Body of pancreas (tissue), 4 donors: Measurements from ENCODE around the gene R3HDM2. TPM values are rescaled to one million over a fixed set of nuclear protein-coding genes. Genes with fewer than 3 reads are reported as not detected.

Experiments
- ATAC-seq: fragments of 150-250 bp; one replicate; pipeline ENCODE4 v1.9.1; 2016
- DNase-seq, 4 donors: peaks; one replicate each; pipeline ENCODE4 v3.0.0-alpha.2; 2019
- H3K27ac ChIP-seq, 4 donors: fragments of 200-600 bp; sonication (generic); 1 replicate in 3 of 4; 2 replicates in 1 of 4; pipeline versions ENCODE4 v1.5.1 to v1.6.1; 2016 to 2019; ENCODE audit warnings: mild to moderate bottlenecking in 1 of 4, mixed read lengths in 1 of 4, moderate library complexity in 1 of 4
- H3K27me3 ChIP-seq, 2 donors: fragments of 200-600 bp; sonication (generic); one replicate each; pipeline ENCODE4 v1.6.0; 2016; ENCODE audit warnings: mild to moderate bottlenecking in 1 of 2
- H3K36me3 ChIP-seq, 2 donors: fragments of 200-600 bp; sonication (generic); replicated peaks in 1 of 2; 2 replicates each; pipeline ENCODE4 v1.5.1; 2016; ENCODE audit warnings: low read depth in 2 of 2; ENCODE audit not compliant: insufficient read depth in 1 of 2
- H3K4me1 ChIP-seq: fragments of 200-600 bp; sonication (generic); one replicate; pipeline ENCODE4 v1.6.0; 2016
- H3K4me3 ChIP-seq, 2 donors: fragments of 200-600 bp; sonication (generic); 1 replicate in 1 of 2; 2 replicates in 1 of 2; pipeline ENCODE4 v1.5.1; 2016 to 2019
- H3K9me3 ChIP-seq, 3 donors: fragments of 200-600 bp; sonication (generic); 1 replicate in 2 of 3; 2 replicates in 1 of 3; pipeline ENCODE4 v1.5.1; 2016
- POLR2A ChIP-seq, 3 donors: fragments of 450-650 bp; IDR thresholded peaks; one replicate each; pipeline ENCODE4 v1.6.1; 2016; ENCODE audit warnings: antibody characterized with exemption in 3 of 3, mild to moderate bottlenecking in 2 of 3
- WGBS, 2 donors: methylation state at CpG; one replicate each; pipeline ENCODE4 v1.1.5; 2017; 5-methylcytosine and 5-hydroxymethylcytosine counted together
- intact Hi-C: fragments of 100-400 bp; cut with DNase I; formaldehyde crosslinking; loops from one replicate; pipeline ENCODE4 v1.15.1; 2023
- total RNA-seq, 2 donors: library from RNA; depleted of rRNA; stranded (reverse); fragments of >200 nt; gene quantifications; one replicate each; pipeline ENCODE4 v1.1.0, GENCODE V29; 2016
- TF ChIP-seq, protein P1 (sequence below), 7 experiments: fragments of 450-650 bp in 4 of 7; fragments of 200-600 bp in 3 of 7; sonication (generic) in 3 of 7; IDR thresholded peaks; one replicate each; pipeline ENCODE4 v1.5.1; 2016 to 2019; ENCODE audit warnings: antibody characterized with exemption in 7 of 7

Gene R3HDM2
- total RNA-seq, 2 donors from 2014 or later = 16.1 to 41.9 TPM

DNA sequence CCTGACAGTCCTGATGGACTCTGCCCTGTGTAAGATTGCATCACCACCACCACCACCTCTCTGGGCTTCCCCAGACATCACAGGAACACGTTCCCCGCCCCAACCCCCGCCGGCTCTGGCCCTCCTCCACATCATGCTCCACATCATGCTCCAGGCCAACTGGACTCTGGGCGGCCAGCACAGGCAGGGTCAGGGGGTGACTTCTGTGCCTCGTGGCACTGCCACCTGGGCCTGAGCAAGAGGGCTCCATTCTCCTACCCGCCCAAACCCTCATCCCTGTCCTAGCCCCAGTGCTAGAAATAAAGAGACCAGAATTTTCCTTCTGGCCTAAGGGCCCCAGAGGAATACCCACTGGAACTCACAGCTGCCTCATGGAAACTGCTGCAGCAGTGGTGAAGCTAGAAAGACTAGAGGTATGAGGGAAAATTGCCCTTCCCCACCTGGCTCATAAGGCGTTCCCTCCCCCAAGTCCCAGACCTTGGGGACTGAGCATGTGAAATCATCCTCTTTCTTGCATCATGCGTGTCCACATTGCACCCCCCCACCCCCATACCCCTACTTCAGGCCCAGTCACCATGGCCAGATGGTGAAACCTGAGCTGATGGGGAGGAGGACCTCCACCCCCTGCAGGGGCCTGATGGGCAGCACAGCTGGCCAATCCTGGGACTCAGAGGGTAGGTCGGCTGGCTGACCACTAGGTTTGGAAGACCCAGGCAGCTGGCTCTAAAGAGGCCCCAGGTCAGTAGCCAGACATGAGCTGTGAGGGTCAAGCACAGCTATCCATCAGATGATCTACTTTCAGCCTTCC, 23.9 kb upstream of the R3HDM2 start, which contains the start of gene INHBE:
Gene INHBE, plus strand, starts transcription at position 742 of the 808 bp plus-strand sequence. CDS start 230 bp downstream, outside the sequence.
- Histone ChIP-seq H3K27ac (peak within 1 kb of the TSS in 1 of 4 donors; percentile 25), H3K4me3 (no peak within 1 kb of the TSS), H3K36me3 (no peaks in the 10 kb centered on the region), H3K4me1 (peaks cover 9% of the 10 kb centered on the region), H3K27me3 (no peaks in the 10 kb centered on the region), H3K9me3 (no peaks in the 10 kb centered on the region)
- DNase-seq (peak in 1 of 4 donors; percentile 63), ATAC-seq (no peak)
- no peak for TF ChIP-seq POLR2A (IDR thresholded peaks at IDR 0.05)
- TF ChIP-seq, protein P1, sequence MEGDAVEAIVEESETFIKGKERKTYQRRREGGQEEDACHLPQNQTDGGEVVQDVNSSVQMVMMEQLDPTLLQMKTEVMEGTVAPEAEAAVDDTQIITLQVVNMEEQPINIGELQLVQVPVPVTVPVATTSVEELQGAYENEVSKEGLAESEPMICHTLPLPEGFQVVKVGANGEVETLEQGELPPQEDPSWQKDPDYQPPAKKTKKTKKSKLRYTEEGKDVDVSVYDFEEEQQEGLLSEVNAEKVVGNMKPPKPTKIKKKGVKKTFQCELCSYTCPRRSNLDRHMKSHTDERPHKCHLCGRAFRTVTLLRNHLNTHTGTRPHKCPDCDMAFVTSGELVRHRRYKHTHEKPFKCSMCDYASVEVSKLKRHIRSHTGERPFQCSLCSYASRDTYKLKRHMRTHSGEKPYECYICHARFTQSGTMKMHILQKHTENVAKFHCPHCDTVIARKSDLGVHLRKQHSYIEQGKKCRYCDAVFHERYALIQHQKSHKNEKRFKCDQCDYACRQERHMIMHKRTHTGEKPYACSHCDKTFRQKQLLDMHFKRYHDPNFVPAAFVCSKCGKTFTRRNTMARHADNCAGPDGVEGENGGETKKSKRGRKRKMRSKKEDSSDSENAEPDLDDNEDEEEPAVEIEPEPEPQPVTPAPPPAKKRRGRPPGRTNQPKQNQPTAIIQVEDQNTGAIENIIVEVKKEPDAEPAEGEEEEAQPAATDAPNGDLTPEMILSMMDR (IDR thresholded peaks at IDR 0.05) = no peak
- intact Hi-C loops = loop anchor here (5.0 kb wide), 1 partner anchor 152 kb away; no protein-coding TSS in a partner anchor
- 59 to 61% methylated on average over 3 to 10 of the region's 10 CpGs for WGBS, 2 donors

- WGBS, 2 donors = 91 to 93% methylated on average over 2 of the region's 2 CpGs
- DNase-seq = no peak
- Histone ChIP-seq H3K36me3 (no peaks in the 10 kb centered on the region), H3K4me1 (peaks cover 9% of the 10 kb centered on the region), H3K4me3 (no peak overlapping the region), H3K27me3 (no peaks in the 10 kb centered on the region), H3K9me3 (no peaks in the 10 kb centered on the region), H3K27ac (no peak overlapping the region)
- TF ChIP-seq, protein P1 (IDR thresholded peaks at IDR 0.05) = no peak
- no peak for TF ChIP-seq POLR2A (IDR thresholded peaks at IDR 0.05)
- intact Hi-C loops = loop anchor here (5.0 kb wide), 1 partner anchor 152 kb away; no protein-coding TSS in a partner anchor
- ATAC-seq = no peak
Observed at GRCh38 chr12:57454213-57454565, 23.3 kb upstream of the R3HDM2 start.

DNA sequence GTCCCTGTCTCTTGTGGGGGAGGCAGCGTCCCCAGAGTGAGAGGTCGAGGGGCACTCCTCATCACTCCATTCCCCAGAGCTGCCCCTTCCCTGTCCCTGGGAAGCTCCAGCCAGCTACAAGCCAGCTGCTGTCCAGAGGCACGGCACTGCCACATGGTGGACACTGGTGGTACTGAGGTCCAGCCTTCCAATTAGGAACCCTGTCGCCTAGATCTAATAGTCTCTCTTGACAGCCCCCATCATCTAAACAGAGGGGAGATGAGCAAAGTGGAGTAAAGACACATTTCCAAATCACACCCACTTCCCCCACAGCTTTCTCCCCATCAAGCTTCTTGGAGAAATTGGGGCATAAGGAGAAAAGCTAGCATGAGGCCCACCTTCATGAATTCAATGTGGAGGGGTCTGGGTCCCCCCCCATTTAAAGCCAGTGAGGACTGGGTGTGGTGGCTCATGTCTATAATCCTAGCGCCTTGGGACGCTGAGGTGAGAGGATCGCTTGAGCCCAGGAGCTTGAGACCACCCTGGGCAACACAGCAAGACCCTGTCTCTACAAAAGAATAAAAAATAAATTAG, 22.2 kb upstream of the R3HDM2 start:
- intact Hi-C loops = loop anchor here (5.0 kb wide), 1 partner anchor 151 kb away; no protein-coding TSS in a partner anchor
- no peaks in the 10 kb centered on the region for H3K27me3 ChIP-seq
- H3K4me1 ChIP-seq = peaks cover 9% of the 10 kb centered on the region
- 4 to 12% methylated on average over 6 to 7 of the region's 7 CpGs for WGBS, 2 donors
- H3K9me3 ChIP-seq = no peaks in the 10 kb centered on the region
- H3K27ac ChIP-seq = no peak overlapping the region
- DNase-seq (peak; percentile 82 to 88 (median 84)), ATAC-seq (peak; percentile 83)
- no peak overlapping the region for H3K4me3 ChIP-seq
- no peaks in the 10 kb centered on the region for H3K36me3 ChIP-seq
- TF ChIP-seq, protein P1 (IDR thresholded peaks at IDR 0.05) = peak; percentile 81 to 90 (median 88)
- TF ChIP-seq POLR2A (IDR thresholded peaks at IDR 0.05) = no peak

GRCh38 chr12:57452181-57452936, 21.5 kb upstream of the R3HDM2 start:
- intact Hi-C loops = loop anchor here (5.0 kb wide), 1 partner anchor 150 kb away; no protein-coding TSS in a partner anchor
- Histone ChIP-seq H3K4me1 (peaks cover 9% of the 10 kb centered on the region), H3K36me3 (no peaks in the 10 kb centered on the region), H3K27ac (no peak overlapping the region), H3K9me3 (no peaks in the 10 kb centered on the region), H3K27me3 (no peaks in the 10 kb centered on the region), H3K4me3 (no peak overlapping the region)
- WGBS, 2 donors = 25 to 43% methylated on average over 7 to 9 of the region's 9 CpGs
- TF ChIP-seq, protein P1 (IDR thresholded peaks at IDR 0.05) = no peak
- TF ChIP-seq POLR2A (IDR thresholded peaks at IDR 0.05) = no peak
- ATAC-seq (no peak), DNase-seq (no peak)
